Measurements from ENCODE around the gene WWC2.

DNA sequence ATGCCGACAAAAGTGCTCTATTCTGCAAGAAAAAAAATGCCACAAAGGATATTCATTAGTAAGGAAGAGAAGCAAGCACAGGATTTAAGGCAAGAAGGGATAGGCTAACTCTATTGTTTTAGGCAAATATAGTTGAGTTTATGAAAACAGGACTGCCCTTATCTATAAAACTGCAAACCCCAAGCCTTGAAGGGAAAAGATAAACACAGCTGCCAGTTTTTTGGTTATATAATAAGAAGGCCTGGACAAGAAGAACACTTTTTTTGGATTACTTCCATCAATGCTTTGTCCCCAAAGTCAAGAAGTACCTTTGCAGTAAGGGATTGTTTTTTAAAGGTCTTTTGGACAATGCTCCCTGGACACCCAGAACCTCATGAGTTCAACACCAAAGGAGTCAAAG lies 45.4 kb upstream of the WWC2 start:
- TF ChIP-seq, protein P1, sequence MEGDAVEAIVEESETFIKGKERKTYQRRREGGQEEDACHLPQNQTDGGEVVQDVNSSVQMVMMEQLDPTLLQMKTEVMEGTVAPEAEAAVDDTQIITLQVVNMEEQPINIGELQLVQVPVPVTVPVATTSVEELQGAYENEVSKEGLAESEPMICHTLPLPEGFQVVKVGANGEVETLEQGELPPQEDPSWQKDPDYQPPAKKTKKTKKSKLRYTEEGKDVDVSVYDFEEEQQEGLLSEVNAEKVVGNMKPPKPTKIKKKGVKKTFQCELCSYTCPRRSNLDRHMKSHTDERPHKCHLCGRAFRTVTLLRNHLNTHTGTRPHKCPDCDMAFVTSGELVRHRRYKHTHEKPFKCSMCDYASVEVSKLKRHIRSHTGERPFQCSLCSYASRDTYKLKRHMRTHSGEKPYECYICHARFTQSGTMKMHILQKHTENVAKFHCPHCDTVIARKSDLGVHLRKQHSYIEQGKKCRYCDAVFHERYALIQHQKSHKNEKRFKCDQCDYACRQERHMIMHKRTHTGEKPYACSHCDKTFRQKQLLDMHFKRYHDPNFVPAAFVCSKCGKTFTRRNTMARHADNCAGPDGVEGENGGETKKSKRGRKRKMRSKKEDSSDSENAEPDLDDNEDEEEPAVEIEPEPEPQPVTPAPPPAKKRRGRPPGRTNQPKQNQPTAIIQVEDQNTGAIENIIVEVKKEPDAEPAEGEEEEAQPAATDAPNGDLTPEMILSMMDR (conservative IDR thresholded peaks at IDR 0.05; ENCODE audit: low read depth in 2 of 2) = no peak
- no peak for TF ChIP-seq CREB1 (CRISPR knock-in tag; IDR thresholded peaks at IDR 0.05; ENCODE audit: low read depth)
- TF ChIP-seq EZH2 (IDR thresholded peaks at IDR 0.05; ENCODE audit: low read depth, unreplicated experiment) = no peak
- TF ChIP-seq POLR2AphosphoS5 (IDR thresholded peaks at IDR 0.05; ENCODE audit: low read depth) = no peak
- TF ChIP-seq, protein P2, sequence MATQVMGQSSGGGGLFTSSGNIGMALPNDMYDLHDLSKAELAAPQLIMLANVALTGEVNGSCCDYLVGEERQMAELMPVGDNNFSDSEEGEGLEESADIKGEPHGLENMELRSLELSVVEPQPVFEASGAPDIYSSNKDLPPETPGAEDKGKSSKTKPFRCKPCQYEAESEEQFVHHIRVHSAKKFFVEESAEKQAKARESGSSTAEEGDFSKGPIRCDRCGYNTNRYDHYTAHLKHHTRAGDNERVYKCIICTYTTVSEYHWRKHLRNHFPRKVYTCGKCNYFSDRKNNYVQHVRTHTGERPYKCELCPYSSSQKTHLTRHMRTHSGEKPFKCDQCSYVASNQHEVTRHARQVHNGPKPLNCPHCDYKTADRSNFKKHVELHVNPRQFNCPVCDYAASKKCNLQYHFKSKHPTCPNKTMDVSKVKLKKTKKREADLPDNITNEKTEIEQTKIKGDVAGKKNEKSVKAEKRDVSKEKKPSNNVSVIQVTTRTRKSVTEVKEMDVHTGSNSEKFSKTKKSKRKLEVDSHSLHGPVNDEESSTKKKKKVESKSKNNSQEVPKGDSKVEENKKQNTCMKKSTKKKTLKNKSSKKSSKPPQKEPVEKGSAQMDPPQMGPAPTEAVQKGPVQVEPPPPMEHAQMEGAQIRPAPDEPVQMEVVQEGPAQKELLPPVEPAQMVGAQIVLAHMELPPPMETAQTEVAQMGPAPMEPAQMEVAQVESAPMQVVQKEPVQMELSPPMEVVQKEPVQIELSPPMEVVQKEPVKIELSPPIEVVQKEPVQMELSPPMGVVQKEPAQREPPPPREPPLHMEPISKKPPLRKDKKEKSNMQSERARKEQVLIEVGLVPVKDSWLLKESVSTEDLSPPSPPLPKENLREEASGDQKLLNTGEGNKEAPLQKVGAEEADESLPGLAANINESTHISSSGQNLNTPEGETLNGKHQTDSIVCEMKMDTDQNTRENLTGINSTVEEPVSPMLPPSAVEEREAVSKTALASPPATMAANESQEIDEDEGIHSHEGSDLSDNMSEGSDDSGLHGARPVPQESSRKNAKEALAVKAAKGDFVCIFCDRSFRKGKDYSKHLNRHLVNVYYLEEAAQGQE (IDR thresholded peaks at IDR 0.05; ENCODE audit: unreplicated experiment) = no peak
- TF ChIP-seq ZNF114 (CRISPR knock-in tag; IDR thresholded peaks at IDR 0.05) = no peak
